ENCODE measurements around the gene BCL11B. TPM values are rescaled to one million over a fixed set of nuclear protein-coding genes. Genes with fewer than 3 reads are reported as not detected.

BCL11B gene
- total RNA-seq (2021; fragmentation: NEBNext Ultra II Directional; extraction: Animal tissue kit (Norgen Biotek cat#: 25700)), result under 1 TPM in 4 of 6 experiments, not detected in 2; 0.06 to 0.14 (median 0.10) TPM
- long read RNA-seq, result 0 reads

- no peaks in the 10 kb centered on the region for H3K36me3 Mint-ChIP-seq (ENCODE audit: low read depth)
- peak; percentile 57 for DNase-seq
- peaks cover 33% of the 10 kb centered on the region for H3K27me3 Mint-ChIP-seq (ENCODE audit: insufficient read depth)
- peaks cover 33% of the 10 kb centered on the region for H3K4me1 Mint-ChIP-seq (ENCODE audit: low read depth)
- peak; percentile 66 for TF ChIP-seq CTCF (IDR thresholded peaks at IDR 0.05)
- no peaks in the 10 kb centered on the region for H3K9me3 Mint-ChIP-seq
- H3K27ac Mint-ChIP-seq, result no peak within 1 kb of the TSS
- peak within 1 kb of the TSS; percentile 83 for H3K4me3 Mint-ChIP-seq
Measured at GRCh38 chr14:99271951-99272631, at the start of gene BCL11B. BCL11B (minus strand) TSS chr14:99272197; CDS start chr14:99271218, 979 bp downstream.

- no peak for DNase-seq
- TF ChIP-seq CTCF (IDR thresholded peaks at IDR 0.05), result no peak
- Mint-ChIP-seq H3K4me3 (no peak overlapping the region), H3K9me3 (no peaks in the 10 kb centered on the region), H3K27ac (no peak overlapping the region), H3K27me3 (ENCODE audit: insufficient read depth) (peaks cover 24% of the 10 kb centered on the region), H3K4me1 (ENCODE audit: low read depth) (no peaks in the 10 kb centered on the region), H3K36me3 (ENCODE audit: low read depth) (no peaks in the 10 kb centered on the region)
Measured at GRCh38 chr14:99321236-99321925, 49.4 kb upstream of the BCL11B start.

- Mint-ChIP-seq H3K27ac (no peak overlapping the region), H3K4me3 (no peak overlapping the region), H3K9me3 (no peaks in the 10 kb centered on the region), H3K4me1 (ENCODE audit: low read depth) (no peaks in the 10 kb centered on the region), H3K36me3 (ENCODE audit: low read depth) (no peaks in the 10 kb centered on the region), H3K27me3 (ENCODE audit: insufficient read depth) (peaks cover 21% of the 10 kb centered on the region)
- no peak for TF ChIP-seq CTCF (IDR thresholded peaks at IDR 0.05)
- no peak for DNase-seq
Measured at GRCh38 chr14:99320621-99321235, 48.7 kb upstream of the BCL11B start.

GRCh38 chr14:99320105-99320572 lies 48.1 kb upstream of the BCL11B start:
- peak; percentile 93 for TF ChIP-seq CTCF (IDR thresholded peaks at IDR 0.05)
- Mint-ChIP-seq H3K36me3 (ENCODE audit: low read depth) (no peaks in the 10 kb centered on the region), H3K9me3 (no peaks in the 10 kb centered on the region), H3K27ac (no peak overlapping the region), H3K4me3 (no peak overlapping the region), H3K4me1 (ENCODE audit: low read depth) (no peaks in the 10 kb centered on the region), H3K27me3 (ENCODE audit: insufficient read depth) (peaks cover 21% of the 10 kb centered on the region)
- DNase-seq, result peak; percentile 20

- H3K4me1 Mint-ChIP-seq (ENCODE audit: low read depth), result no peaks in the 10 kb centered on the region
- DNase-seq, result no peak
- peaks cover 20% of the 10 kb centered on the region for H3K27me3 Mint-ChIP-seq (ENCODE audit: insufficient read depth)
- no peaks in the 10 kb centered on the region for H3K9me3 Mint-ChIP-seq
- no peak for TF ChIP-seq CTCF (IDR thresholded peaks at IDR 0.05)
- no peaks in the 10 kb centered on the region for H3K36me3 Mint-ChIP-seq (ENCODE audit: low read depth)
- no peak overlapping the region for H3K4me3 Mint-ChIP-seq
- H3K27ac Mint-ChIP-seq, result no peak overlapping the region
Measured at GRCh38 chr14:99318959-99319295, 46.9 kb upstream of the BCL11B start.

All from HFFc6 (cell line).